ENCODE measurements around the gene DUS2. TPM values are rescaled to one million over a fixed set of nuclear protein-coding genes. Genes with fewer than 3 reads are reported as not detected.

Gene DUS2
- total RNA-seq, 1 experiment from 2014 or later, result 12.1 TPM

GRCh38 chr16:68087688-68088087 is 64.6 kb downstream of the DUS2 start:
- H3K27ac ChIP-seq (ENCODE audit: low read length), result no peak overlapping the region; the same call in 1 of the 2 replicates
- peak overlapping the region in 1 of 2 experiments; percentile 86; a peak in 2 of 4 replicates for H3K4me3 ChIP-seq (ENCODE audit: low read depth in 2 of 2, low read length in 2 of 2)
- H3K27me3 ChIP-seq (ENCODE audit: control insufficient read depth, insufficient read depth, low read length), result no peaks in the 10 kb centered on the region
- no peaks in the 10 kb centered on the region for H3K9me3 ChIP-seq (ENCODE audit: control insufficient read depth, insufficient read depth, low read depth, low read length)
- no peaks in the 10 kb centered on the region; the same call in 1 of the 2 replicates for H3K36me3 ChIP-seq (ENCODE audit: control insufficient read depth, insufficient read depth, low read length)
- POLR2A ChIA-PET, result no interaction called here
- no peak for ATAC-seq
- BruUV-seq (replicated peaks), result no TSS peak
- CTCF ChIA-PET, result no interaction called here
- TF ChIP-seq CTCF (IDR thresholded peaks at IDR 0.05) (no peak), SIN3A (IDR thresholded peaks at IDR 0.05; ENCODE audit: borderline replicate concordance, insufficient read depth, low read depth, low read length) (no peak), TCF7L2 (IDR thresholded peaks at IDR 0.05; ENCODE audit: low read depth, low read length) (no peak), POLR2AphosphoS5 (IDR thresholded peaks at IDR 0.05; ENCODE audit: low read depth, low read length) (no peak)
- H3K4me1 ChIP-seq (ENCODE audit: control insufficient read depth, insufficient read depth, low read length), result peaks cover 4% of the 10 kb centered on the region
- in situ Hi-C loops (cut with HindIII; ENCODE audit: low pct_unique_long_range_greater_than_20kb, low sequenced_read_pairs), result no loop called here
- no peak for DNase-seq (ENCODE audit: low read depth, low spot score)
- intact Hi-C loops (cut with micrococcal nuclease; ENCODE audit: unreplicated experiment), result loop anchor here (5.0 kb wide), 1 partner anchor 140 kb away; no protein-coding TSS in a partner anchor

- Histone ChIP-seq H3K9me3 (ENCODE audit: control insufficient read depth, insufficient read depth, low read depth, low read length) (no peaks in the 10 kb centered on the region), H3K27me3 (ENCODE audit: control insufficient read depth, insufficient read depth, low read length) (no peaks in the 10 kb centered on the region), H3K36me3 (ENCODE audit: control insufficient read depth, insufficient read depth, low read length) (no peaks in the 10 kb centered on the region; the same call in 1 of the 2 replicates), H3K4me3 (ENCODE audit: low read depth in 2 of 2, low read length in 2 of 2) (no peak overlapping the region), H3K4me1 (ENCODE audit: control insufficient read depth, insufficient read depth, low read length) (peaks cover 4% of the 10 kb centered on the region), H3K27ac (ENCODE audit: low read length) (no peak overlapping the region; the same call in 1 of the 2 replicates)
- ATAC-seq (no peak), DNase-seq (ENCODE audit: low read depth, low spot score) (no peak)
- in situ Hi-C loops (cut with HindIII; ENCODE audit: low pct_unique_long_range_greater_than_20kb, low sequenced_read_pairs), result no loop called here
- POLR2A ChIA-PET, result interaction anchor here (0.7 kb wide), 1 partner anchor 23 kb away, joined by 3 read pairs; no protein-coding TSS in a partner anchor
- no peak for TF ChIP-seq TCF7L2 (IDR thresholded peaks at IDR 0.05; ENCODE audit: low read depth, low read length)
- no peak for TF ChIP-seq CTCF (IDR thresholded peaks at IDR 0.05)
- TF ChIP-seq SIN3A (IDR thresholded peaks at IDR 0.05; ENCODE audit: borderline replicate concordance, insufficient read depth, low read depth, low read length), result no peak
- no peak for TF ChIP-seq POLR2AphosphoS5 (IDR thresholded peaks at IDR 0.05; ENCODE audit: low read depth, low read length)
- no peak for TF ChIP-seq REST (IDR thresholded peaks at IDR 0.05; ENCODE audit: insufficient read depth in 1 of 2, low read depth in 2 of 2, low read length in 1 of 2)
- intact Hi-C loops (cut with micrococcal nuclease; ENCODE audit: unreplicated experiment), result loop anchor here (5.0 kb wide), 1 partner anchor 139 kb away; no protein-coding TSS in a partner anchor
- CTCF ChIA-PET, result no interaction called here
- no TSS peak for BruUV-seq (replicated peaks)
Observed at GRCh38 chr16:68088130-68088972, 65.3 kb downstream of the DUS2 start.

Data from Panc1 (cell line).